HepG2 (cell line): ENCODE measurements around the gene CKAP5. TPM values are rescaled to one million over a fixed set of nuclear protein-coding genes. Genes with fewer than 3 reads are reported as not detected.

Experiments
- ATF1 ChIP-seq: IDR thresholded peaks from 2 replicates; pipeline ENCODE4 v1.6.1; 2016; ENCODE audit warnings: mild to moderate bottlenecking, control low read depth
- HNRNPK ChIP-seq: fragments of 200-400 bp; formaldehyde crosslinking; IDR thresholded peaks from 2 replicates; pipeline ENCODE4 v1.6.1; 2018; ENCODE audit warnings: low read length, low read depth, moderate library complexity, mild to moderate bottlenecking; ENCODE audit not compliant: poor library complexity, severe bottlenecking
- POLR2AphosphoS2 ChIP-seq: IDR thresholded peaks from 2 replicates; pipeline ENCODE4 v1.6.1; 2011; ENCODE audit warnings: low read depth, low read length, improper control_type of control experiment
- RBAK ChIP-seq: sonication (generic); formaldehyde crosslinking; IDR thresholded peaks from 2 replicates; pipeline ENCODE4 v1.5.1; 2020; ENCODE audit warnings: mild to moderate bottlenecking, missing genetic modification reagents
- REXO4 ChIP-seq: sonication (generic); formaldehyde crosslinking; IDR thresholded peaks from 2 replicates; pipeline ENCODE4 v1.8.0; 2022; ENCODE audit warnings: missing genetic modification reagents, mild to moderate bottlenecking, borderline replicate concordance
- RFXAP ChIP-seq: sonication (generic); formaldehyde crosslinking; IDR thresholded peaks from 2 replicates; pipeline ENCODE4 v1.4.0; 2020; ENCODE audit warnings: missing genetic modification reagents, borderline replicate concordance
- ZNF260 ChIP-seq: sonication (generic); formaldehyde crosslinking; IDR thresholded peaks from 2 replicates; pipeline ENCODE4 v1.4.0; 2020; ENCODE audit warnings: missing genetic modification reagents, low read depth, mild to moderate bottlenecking, borderline replicate concordance
- ZNF605 ChIP-seq: sonication (generic); formaldehyde crosslinking; IDR thresholded peaks from 2 replicates; pipeline ENCODE4 v1.8.0; 2022; ENCODE audit warnings: mild to moderate bottlenecking, missing genetic modification reagents
- ZNF720 ChIP-seq: sonication (generic); formaldehyde crosslinking; IDR thresholded peaks from 2 replicates; pipeline ENCODE4 v1.4.0; 2020; ENCODE audit warnings: missing genetic modification reagents
- ZNF839 ChIP-seq: sonication (generic); formaldehyde crosslinking; IDR thresholded peaks from 2 replicates; pipeline ENCODE4 v1.4.0; 2020; ENCODE audit warnings: missing genetic modification reagents, mild to moderate bottlenecking, borderline replicate concordance
- polyA plus RNA-seq, 8 experiments: library from polyadenylated mRNA; depleted of rRNA in 3 of 8; stranded (reverse) in 7 of 8; unstranded in 1 of 8; fragments of >200 nt; fragmentation: Illumina TruSeq in 4 of 8; extraction: Trizol in 4 of 8; gene quantifications; 2 replicates each; pipeline versions ENCODE4 v1.2.1 to v1.2.3, GENCODE V29; 2011 to 2016; ENCODE audit warnings: low read depth in 4 of 8, missing spikeins in 1 of 8, mixed read lengths in 1 of 8; ENCODE audit not compliant: insufficient read depth in 1 of 8
- total RNA-seq, 5 experiments: library from RNA; depleted of rRNA; stranded (reverse); fragments of >200 nt; fragmentation: Illumina TruSeq; extraction: Trizol; gene quantifications; 2 replicates each; pipeline ENCODE4 v1.2.3, GENCODE V29; 2016; ENCODE audit warnings: low read depth in 1 of 5
- TF ChIP-seq, protein P1 (sequence below): sonication (generic); formaldehyde crosslinking; IDR thresholded peaks from 2 replicates; pipeline ENCODE4 v1.4.0; 2020; ENCODE audit warnings: mild to moderate bottlenecking, missing genetic modification reagents
- TF ChIP-seq, protein P2 (sequence below): conservative IDR thresholded peaks from 2 replicates; pipeline ENCODE4 v1.6.1; 2018; ENCODE audit warnings: missing genetic modification reagents
- TF ChIP-seq, protein P3 (sequence below), 2 experiments: IDR thresholded peaks; 2 replicates each; pipeline ENCODE4 v1.6.1; 2011 to 2012; ENCODE audit warnings: low read length in 2 of 2, borderline replicate concordance in 1 of 2, low read depth in 1 of 2, mild to moderate bottlenecking in 1 of 2, moderate library complexity in 1 of 2
- TF ChIP-seq, protein P4 (sequence below): IDR thresholded peaks from 2 replicates; pipeline ENCODE4 v1.6.1; 2012; ENCODE audit warnings: low read depth, low read length, improper control_type of control experiment
- TF ChIP-seq, protein P5 (sequence below): IDR thresholded peaks from 2 replicates; pipeline ENCODE4 v1.6.1; 2016; ENCODE audit warnings: mild to moderate bottlenecking
- TF ChIP-seq, protein P6 (sequence below): sonication (generic); formaldehyde crosslinking; IDR thresholded peaks from 2 replicates; pipeline ENCODE4 v1.8.0; 2022; ENCODE audit warnings: missing genetic modification reagents, low read depth, mild to moderate bottlenecking, borderline replicate concordance
- TF ChIP-seq, protein P7 (sequence below): sonication (generic); formaldehyde crosslinking; IDR thresholded peaks from 2 replicates; pipeline ENCODE4 v1.8.1; 2023; ENCODE audit warnings: missing genetic modification reagents, inconsistent platforms, borderline replicate concordance

The CKAP5 gene
- total and polyA plus RNA-seq, 2 of the 13 experiments (the other 11 are each of a cell fraction or from before 2014, with no cell fraction given): 79.2 to 103 TPM

DNA sequence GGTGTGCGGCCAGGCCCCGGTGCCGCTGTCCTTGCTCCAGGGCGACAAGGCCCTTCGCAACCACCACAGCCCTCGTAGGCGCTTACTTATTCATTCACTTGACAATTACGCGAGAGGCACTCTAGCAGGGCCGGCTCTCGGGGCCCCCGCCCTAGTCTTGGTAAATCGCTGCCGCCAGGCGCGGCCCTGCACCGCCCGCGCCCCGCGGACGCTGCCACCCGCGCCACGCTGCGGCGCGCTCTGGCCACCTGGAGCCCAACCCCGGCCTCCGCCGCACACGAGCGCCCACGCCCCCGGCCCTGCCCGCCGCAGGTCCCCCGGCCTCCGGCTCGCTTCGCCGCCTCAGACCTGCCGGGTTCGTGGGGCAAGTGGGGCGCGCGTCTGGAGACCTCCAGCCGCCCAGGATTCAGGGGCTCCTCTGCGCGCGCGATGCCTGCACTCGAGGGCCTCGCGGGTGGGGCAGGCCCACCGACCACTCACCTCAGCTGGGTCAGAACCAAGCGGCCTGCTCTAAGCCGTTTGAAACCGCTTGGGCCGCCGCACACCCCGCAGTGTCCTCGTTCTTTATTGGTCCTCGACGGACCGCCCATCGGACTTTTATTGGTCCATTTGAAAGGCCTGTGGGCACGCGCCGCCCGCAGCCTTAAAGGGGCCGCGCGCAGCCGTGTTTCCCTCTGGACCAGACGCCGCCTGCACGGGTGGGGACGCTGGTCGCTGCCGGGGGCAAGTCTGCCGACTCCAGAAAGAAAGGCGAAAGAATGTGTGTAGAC lies at the start of gene CKAP5 (continued):
- TF ChIP-seq, protein P1, sequence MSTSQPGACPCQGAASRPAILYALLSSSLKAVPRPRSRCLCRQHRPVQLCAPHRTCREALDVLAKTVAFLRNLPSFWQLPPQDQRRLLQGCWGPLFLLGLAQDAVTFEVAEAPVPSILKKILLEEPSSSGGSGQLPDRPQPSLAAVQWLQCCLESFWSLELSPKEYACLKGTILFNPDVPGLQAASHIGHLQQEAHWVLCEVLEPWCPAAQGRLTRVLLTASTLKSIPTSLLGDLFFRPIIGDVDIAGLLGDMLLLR (CRISPR knock-in tag): no peak
- TF ChIP-seq, protein P2, sequence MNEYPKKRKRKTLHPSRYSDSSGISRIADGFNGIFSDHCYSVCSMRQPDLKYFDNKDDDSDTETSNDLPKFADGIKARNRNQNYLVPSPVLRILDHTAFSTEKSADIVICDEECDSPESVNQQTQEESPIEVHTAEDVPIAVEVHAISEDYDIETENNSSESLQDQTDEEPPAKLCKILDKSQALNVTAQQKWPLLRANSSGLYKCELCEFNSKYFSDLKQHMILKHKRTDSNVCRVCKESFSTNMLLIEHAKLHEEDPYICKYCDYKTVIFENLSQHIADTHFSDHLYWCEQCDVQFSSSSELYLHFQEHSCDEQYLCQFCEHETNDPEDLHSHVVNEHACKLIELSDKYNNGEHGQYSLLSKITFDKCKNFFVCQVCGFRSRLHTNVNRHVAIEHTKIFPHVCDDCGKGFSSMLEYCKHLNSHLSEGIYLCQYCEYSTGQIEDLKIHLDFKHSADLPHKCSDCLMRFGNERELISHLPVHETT (CRISPR knock-in tag): no peak
- TF ChIP-seq RBAK (CRISPR knock-in tag) (no peak), ATF1 (CRISPR knock-in tag) (no peak), POLR2AphosphoS2 (no peak), ZNF260 (CRISPR knock-in tag) (no peak), ZNF720 (CRISPR knock-in tag) (no peak), ZNF839 (CRISPR knock-in tag) (no peak), REXO4 (no peak), ZNF605 (no peak), RFXAP (CRISPR knock-in tag) (peak; percentile 71; the same call in 1 of the 2 replicates), HNRNPK (peak; percentile 22)
- TF ChIP-seq, protein P3, sequence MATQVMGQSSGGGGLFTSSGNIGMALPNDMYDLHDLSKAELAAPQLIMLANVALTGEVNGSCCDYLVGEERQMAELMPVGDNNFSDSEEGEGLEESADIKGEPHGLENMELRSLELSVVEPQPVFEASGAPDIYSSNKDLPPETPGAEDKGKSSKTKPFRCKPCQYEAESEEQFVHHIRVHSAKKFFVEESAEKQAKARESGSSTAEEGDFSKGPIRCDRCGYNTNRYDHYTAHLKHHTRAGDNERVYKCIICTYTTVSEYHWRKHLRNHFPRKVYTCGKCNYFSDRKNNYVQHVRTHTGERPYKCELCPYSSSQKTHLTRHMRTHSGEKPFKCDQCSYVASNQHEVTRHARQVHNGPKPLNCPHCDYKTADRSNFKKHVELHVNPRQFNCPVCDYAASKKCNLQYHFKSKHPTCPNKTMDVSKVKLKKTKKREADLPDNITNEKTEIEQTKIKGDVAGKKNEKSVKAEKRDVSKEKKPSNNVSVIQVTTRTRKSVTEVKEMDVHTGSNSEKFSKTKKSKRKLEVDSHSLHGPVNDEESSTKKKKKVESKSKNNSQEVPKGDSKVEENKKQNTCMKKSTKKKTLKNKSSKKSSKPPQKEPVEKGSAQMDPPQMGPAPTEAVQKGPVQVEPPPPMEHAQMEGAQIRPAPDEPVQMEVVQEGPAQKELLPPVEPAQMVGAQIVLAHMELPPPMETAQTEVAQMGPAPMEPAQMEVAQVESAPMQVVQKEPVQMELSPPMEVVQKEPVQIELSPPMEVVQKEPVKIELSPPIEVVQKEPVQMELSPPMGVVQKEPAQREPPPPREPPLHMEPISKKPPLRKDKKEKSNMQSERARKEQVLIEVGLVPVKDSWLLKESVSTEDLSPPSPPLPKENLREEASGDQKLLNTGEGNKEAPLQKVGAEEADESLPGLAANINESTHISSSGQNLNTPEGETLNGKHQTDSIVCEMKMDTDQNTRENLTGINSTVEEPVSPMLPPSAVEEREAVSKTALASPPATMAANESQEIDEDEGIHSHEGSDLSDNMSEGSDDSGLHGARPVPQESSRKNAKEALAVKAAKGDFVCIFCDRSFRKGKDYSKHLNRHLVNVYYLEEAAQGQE (IDR thresholded peaks at IDR 0.05; ENCODE audit: borderline replicate concordance in 1 of 2, low read depth in 1 of 2, low read length in 2 of 2): 0 out of 4 replicates have a peak, but pooled peaks of 1 of the 2 experiments have one; percentile 9
- TF ChIP-seq, protein P4, sequence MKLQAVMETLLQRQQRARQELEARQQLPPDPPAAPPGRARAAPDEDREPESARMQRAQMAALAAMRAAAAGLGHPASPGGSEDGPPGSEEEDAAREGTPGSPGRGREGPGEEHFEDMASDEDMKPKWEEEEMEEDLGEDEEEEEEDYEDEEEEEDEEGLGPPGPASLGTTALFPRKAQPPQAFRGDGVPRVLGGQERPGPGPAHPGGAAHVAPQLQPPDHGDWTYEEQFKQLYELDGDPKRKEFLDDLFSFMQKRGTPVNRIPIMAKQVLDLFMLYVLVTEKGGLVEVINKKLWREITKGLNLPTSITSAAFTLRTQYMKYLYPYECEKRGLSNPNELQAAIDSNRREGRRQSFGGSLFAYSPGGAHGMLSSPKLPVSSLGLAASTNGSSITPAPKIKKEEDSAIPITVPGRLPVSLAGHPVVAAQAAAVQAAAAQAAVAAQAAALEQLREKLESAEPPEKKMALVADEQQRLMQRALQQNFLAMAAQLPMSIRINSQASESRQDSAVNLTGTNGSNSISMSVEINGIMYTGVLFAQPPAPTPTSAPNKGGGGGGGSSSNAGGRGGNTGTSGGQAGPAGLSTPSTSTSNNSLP: no peak
- TF ChIP-seq, protein P5, sequence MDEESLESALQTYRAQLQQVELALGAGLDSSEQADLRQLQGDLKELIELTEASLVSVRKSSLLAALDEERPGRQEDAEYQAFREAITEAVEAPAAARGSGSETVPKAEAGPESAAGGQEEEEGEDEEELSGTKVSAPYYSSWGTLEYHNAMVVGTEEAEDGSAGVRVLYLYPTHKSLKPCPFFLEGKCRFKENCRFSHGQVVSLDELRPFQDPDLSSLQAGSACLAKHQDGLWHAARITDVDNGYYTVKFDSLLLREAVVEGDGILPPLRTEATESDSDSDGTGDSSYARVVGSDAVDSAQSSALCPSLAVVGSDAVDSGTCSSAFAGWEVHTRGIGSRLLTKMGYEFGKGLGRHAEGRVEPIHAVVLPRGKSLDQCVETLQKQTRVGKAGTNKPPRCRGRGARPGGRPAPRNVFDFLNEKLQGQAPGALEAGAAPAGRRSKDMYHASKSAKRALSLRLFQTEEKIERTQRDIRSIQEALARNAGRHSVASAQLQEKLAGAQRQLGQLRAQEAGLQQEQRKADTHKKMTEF (CRISPR knock-in tag): peak; percentile 69; the same call in 1 of the 2 replicates
- TF ChIP-seq, protein P6, sequence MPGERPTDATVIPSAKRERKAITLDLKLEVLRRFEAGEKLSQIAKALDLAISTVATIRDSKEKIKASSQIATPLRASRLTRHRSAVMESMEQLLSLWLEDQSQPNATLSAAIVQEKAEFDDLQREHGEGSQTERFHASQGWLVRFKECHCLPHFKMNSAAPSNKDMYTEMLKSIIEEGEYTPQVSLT (CRISPR knock-in tag): no peak
- TF ChIP-seq, protein P7, sequence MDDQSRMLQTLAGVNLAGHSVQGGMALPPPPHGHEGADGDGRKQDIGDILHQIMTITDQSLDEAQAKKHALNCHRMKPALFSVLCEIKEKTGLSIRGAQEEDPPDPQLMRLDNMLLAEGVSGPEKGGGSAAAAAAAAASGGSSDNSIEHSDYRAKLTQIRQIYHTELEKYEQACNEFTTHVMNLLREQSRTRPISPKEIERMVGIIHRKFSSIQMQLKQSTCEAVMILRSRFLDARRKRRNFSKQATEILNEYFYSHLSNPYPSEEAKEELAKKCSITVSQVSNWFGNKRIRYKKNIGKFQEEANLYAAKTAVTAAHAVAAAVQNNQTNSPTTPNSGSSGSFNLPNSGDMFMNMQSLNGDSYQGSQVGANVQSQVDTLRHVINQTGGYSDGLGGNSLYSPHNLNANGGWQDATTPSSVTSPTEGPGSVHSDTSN (CRISPR knock-in tag): no peak
